ENCODE measurements around the gene MFAP2. TPM values are rescaled to one million over a fixed set of nuclear protein-coding genes. Genes with fewer than 3 reads are reported as not detected.

Gene MFAP2
- total RNA-seq, 2 donors from 2014 or later: 120 to 170 TPM

- TF ChIP-seq CTCF (conservative IDR thresholded peaks at IDR 0.05): no peak
- Mint-ChIP-seq H3K4me1 (peaks cover 14% of the 10 kb centered on the region), H3K27ac (no peak overlapping the region), H3K36me3 (ENCODE audit: low read depth) (peaks cover 6% of the 10 kb centered on the region), H3K9me3 (no peaks in the 10 kb centered on the region), H3K27me3 (ENCODE audit: insufficient read depth) (no peaks in the 10 kb centered on the region), H3K4me3 (no peak overlapping the region)
- Histone ChIP-seq H3K9me3 (ENCODE audit: control insufficient read depth, low read length) (no peaks in the 10 kb centered on the region), H3K9ac (ENCODE audit: extremely low read depth, low read length, poor library complexity, severe bottlenecking) (no peak overlapping the region), H3K4me3 (ENCODE audit: low read length) (no peak overlapping the region), H3K27me3 (ENCODE audit: control insufficient read depth, insufficient read depth, low read length, poor library complexity, severe bottlenecking) (no peaks in the 10 kb centered on the region), H3K27ac (ENCODE audit: low read depth, low read length) (peak overlapping the region; percentile 86), H3K36me3 (ENCODE audit: control insufficient read depth, insufficient read depth, low read length) (no peaks in the 10 kb centered on the region), H3K4me1 (ENCODE audit: control insufficient read depth, insufficient read depth, low read length) (peaks cover 7% of the 10 kb centered on the region)
- DNase-seq: no peak
- WGBS, 2 experiments (ENCODE audit: insufficient coverage in 1 of 2, insufficient read length in 1 of 2): 92 to 98% methylated on average over 7 to 13 of the region's 13 CpGs
Observed at GRCh38 chr1:16925635-16926490, 54.6 kb downstream of the MFAP2 start.

GRCh38 chr1:16924919-16925477, 55.4 kb downstream of the MFAP2 start:
- no peak overlapping the region for H3K4me3 ChIP-seq (ENCODE audit: low read length)
- H3K9ac ChIP-seq (ENCODE audit: extremely low read depth, low read length, poor library complexity, severe bottlenecking): no peak overlapping the region
- H3K36me3 Mint-ChIP-seq (ENCODE audit: low read depth): peaks cover 4% of the 10 kb centered on the region
- peaks cover 14% of the 10 kb centered on the region for H3K4me1 Mint-ChIP-seq
- no peaks in the 10 kb centered on the region for H3K27me3 Mint-ChIP-seq (ENCODE audit: insufficient read depth)
- WGBS, 2 experiments (ENCODE audit: insufficient coverage in 1 of 2, insufficient read length in 1 of 2): 90 to 93% methylated on average over 13 of the region's 13 CpGs
- no peaks in the 10 kb centered on the region for H3K36me3 ChIP-seq (ENCODE audit: control insufficient read depth, insufficient read depth, low read length)
- H3K4me3 Mint-ChIP-seq: no peak overlapping the region
- H3K9me3 ChIP-seq (ENCODE audit: control insufficient read depth, low read length): no peaks in the 10 kb centered on the region
- peaks cover 7% of the 10 kb centered on the region for H3K4me1 ChIP-seq (ENCODE audit: control insufficient read depth, insufficient read depth, low read length)
- peak overlapping the region; percentile 44 for H3K27ac Mint-ChIP-seq
- peak; percentile 49 for TF ChIP-seq CTCF (conservative IDR thresholded peaks at IDR 0.05)
- H3K27me3 ChIP-seq (ENCODE audit: control insufficient read depth, insufficient read depth, low read length, poor library complexity, severe bottlenecking): no peaks in the 10 kb centered on the region
- peak; percentile 58 for DNase-seq
- no peaks in the 10 kb centered on the region for H3K9me3 Mint-ChIP-seq
- peak overlapping the region; percentile 27 for H3K27ac ChIP-seq (ENCODE audit: low read depth, low read length)

Other genes starting within 250 kb of the MFAP2 start
- 1,000 to 10,000 TPM; 2,483 to 3,611 TPM for gene RNU1-4, start 240.1 kb downstream of the MFAP2 start, total RNA-seq
- gene RNU1-2, start 84.6 kb downstream of the MFAP2 start, total RNA-seq: 1,000 to 10,000 TPM; 2,483 to 3,611 TPM
- gene CROCC, start 58.7 kb downstream of the MFAP2 start, total RNA-seq: 10 to 100 TPM; 58.4 to 61.8 TPM
- gene ATP13A2, start 31.3 kb upstream of the MFAP2 start, total RNA-seq: 10 to 100 TPM; 69.4 to 82.6 TPM
- 10 to 100 TPM; 68.5 to 75.2 TPM for gene SDHB, start 73.4 kb upstream of the MFAP2 start, total RNA-seq
- 1 to 10 TPM; 2.0 to 2.7 TPM for gene PADI2, start 138.8 kb upstream of the MFAP2 start, total RNA-seq
- gene PADI1, start 224.5 kb upstream of the MFAP2 start, total RNA-seq: under 1 TPM in 1 of 2 donors, not detected in 1; 0.13 TPM

Data from endodermal cell (in vitro differentiated cells).